Measurements from ENCODE around the gene BABAM2. TPM values are rescaled to one million over a fixed set of nuclear protein-coding genes. Genes with fewer than 3 reads are reported as not detected.

BABAM2 gene
- total and polyA plus RNA-seq, 2 experiments from 2014 or later, result 35.2 to 46.1 TPM

- H3K27me3 ChIP-seq (replicated peaks; ENCODE audit: insufficient read depth), result no peaks in the 10 kb centered on the region
- H4K20me1 ChIP-seq (ENCODE audit: insufficient read depth), result no peaks in the 10 kb centered on the region
- no peak overlapping the region for H3K4me3 ChIP-seq
- no peak overlapping the region for H3K9ac ChIP-seq
- in situ Hi-C loops (cut with MboI), result no loop called here
- H3K79me2 ChIP-seq (ENCODE audit: insufficient read depth), result no peaks in the 10 kb centered on the region; the same call in 1 of the 2 replicates
- DNase-seq, result no peak
- H3K4me2 ChIP-seq (ENCODE audit: unreplicated experiment), result no peak overlapping the region
- H3K4me1 ChIP-seq (ENCODE audit: insufficient read depth), result no peaks in the 10 kb centered on the region
- H3K9me2 ChIP-seq (ENCODE audit: insufficient read depth), result no peaks in the 10 kb centered on the region
- TF ChIP-seq EZH2phosphoT487 (IDR thresholded peaks at IDR 0.05; ENCODE audit: insufficient read depth, low read depth) (no peak), EZH2 (IDR thresholded peaks at IDR 0.05; ENCODE audit: insufficient read depth, poor library complexity, severe bottlenecking) (no peak)
- no peaks in the 10 kb centered on the region for H3K9me3 ChIP-seq (ENCODE audit: low read depth)
- no peaks in the 10 kb centered on the region for H3F3A ChIP-seq (ENCODE audit: insufficient read depth)
- 0 out of 2 replicates have a peak, but pooled peaks cover 4% of the 10 kb centered on the region for H3K36me3 ChIP-seq (ENCODE audit: low read depth)
- 96 to 97% methylated on average over 4 of the region's 4 CpGs for WGBS, 2 experiments (ENCODE audit: low coverage in 1 of 2, low lambda C conversion rate in 2 of 2, missing lambda C conversion rate in 2 of 2)
- H2AFZ ChIP-seq, result no peak overlapping the region
- no peak overlapping the region for H3K27ac ChIP-seq
Observed at GRCh38 chr2:27925766-27926472, 35.4 kb downstream of the BABAM2 start.

DNA sequence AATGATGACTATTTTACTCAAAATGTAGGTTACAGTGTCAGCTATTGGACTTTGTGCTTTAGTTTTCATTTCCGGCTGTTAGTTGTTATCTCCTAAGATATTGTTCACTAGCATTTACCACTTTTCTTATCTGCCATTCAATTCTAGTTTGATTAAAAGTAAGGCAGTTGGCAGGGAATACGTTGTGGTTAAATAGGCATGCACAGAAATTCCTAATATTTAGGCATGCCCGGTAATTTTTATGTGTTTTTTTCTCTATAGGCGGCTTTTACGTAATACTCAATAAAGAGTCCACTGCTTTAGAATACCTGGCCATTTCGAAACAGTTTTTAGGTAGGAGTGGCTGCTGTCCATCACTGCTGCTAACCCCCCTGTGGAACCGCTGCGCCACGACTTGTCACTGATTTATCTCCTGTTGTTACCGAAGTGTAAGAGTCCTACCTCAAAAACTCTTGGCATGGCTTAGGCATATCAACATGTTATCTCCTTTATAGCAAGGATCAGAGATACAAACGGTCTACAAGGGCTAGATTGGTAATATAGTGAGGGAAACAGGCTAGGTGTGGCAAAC is 39.5 kb downstream of the BABAM2 start:
- in situ Hi-C loops (cut with MboI), result no loop called here

DNA sequence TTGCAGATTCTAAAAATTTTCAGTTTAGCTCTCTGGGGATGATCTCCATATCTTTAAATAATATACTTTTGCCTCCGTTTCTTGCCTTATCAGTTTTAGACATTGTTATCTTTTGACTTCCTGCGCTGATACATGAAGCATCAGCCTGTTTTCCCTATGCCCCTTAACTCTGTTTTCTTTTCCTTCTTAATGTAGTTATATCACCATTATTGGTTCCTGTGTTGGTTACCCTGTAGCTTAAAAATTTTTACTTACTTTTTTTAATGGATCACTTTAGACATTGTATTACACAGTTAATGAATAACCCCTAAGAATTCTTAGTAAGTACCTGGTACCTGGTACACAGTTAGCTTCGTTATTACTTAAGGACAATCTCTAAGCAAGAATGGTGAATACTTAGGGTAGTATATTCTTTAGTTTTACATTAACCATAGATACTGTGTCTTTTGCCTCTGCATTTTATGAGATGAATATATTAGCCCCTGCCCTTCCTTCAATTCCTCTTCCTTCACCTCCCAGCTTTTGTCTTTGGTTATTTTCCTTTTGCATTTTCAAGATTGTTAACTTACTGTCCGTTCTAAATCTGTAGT is 40.9 kb downstream of the BABAM2 start:
- 93 to 96% methylated on average over 4 of the region's 4 CpGs for WGBS, 2 experiments (ENCODE audit: low coverage in 1 of 2, low lambda C conversion rate in 2 of 2, missing lambda C conversion rate in 2 of 2)
- Histone ChIP-seq H2AFZ (no peak overlapping the region), H3F3A (ENCODE audit: insufficient read depth) (no peaks in the 10 kb centered on the region), H3K9me3 (ENCODE audit: low read depth) (no peaks in the 10 kb centered on the region), H3K79me2 (ENCODE audit: insufficient read depth) (no peaks in the 10 kb centered on the region), H4K20me1 (ENCODE audit: insufficient read depth) (no peaks in the 10 kb centered on the region), H3K9ac (no peak overlapping the region), H3K27me3 (replicated peaks; ENCODE audit: insufficient read depth) (no peaks in the 10 kb centered on the region), H3K4me1 (ENCODE audit: insufficient read depth) (peaks cover 11% of the 10 kb centered on the region; the same call in 1 of the 2 replicates), H3K4me2 (ENCODE audit: unreplicated experiment) (no peak overlapping the region), H3K4me3 (no peak overlapping the region), H3K27ac (no peak overlapping the region), H3K9me2 (ENCODE audit: insufficient read depth) (no peaks in the 10 kb centered on the region), H3K36me3 (ENCODE audit: low read depth) (0 out of 2 replicates have a peak, but pooled peaks cover 5% of the 10 kb centered on the region)
- DNase-seq, result no peak
- TF ChIP-seq EZH2 (IDR thresholded peaks at IDR 0.05; ENCODE audit: insufficient read depth, poor library complexity, severe bottlenecking) (no peak), EZH2phosphoT487 (IDR thresholded peaks at IDR 0.05; ENCODE audit: insufficient read depth, low read depth) (no peak)
- in situ Hi-C loops (cut with MboI), result no loop called here

More for the DNA sequence above, 39.5 kb downstream of the BABAM2 start:
- no peak overlapping the region for H3K9ac ChIP-seq
- no peak overlapping the region; the same call in 1 of the 2 replicates for H2AFZ ChIP-seq
- H4K20me1 ChIP-seq (ENCODE audit: insufficient read depth), result no peaks in the 10 kb centered on the region
- H3K4me1 ChIP-seq (ENCODE audit: insufficient read depth), result peaks cover 11% of the 10 kb centered on the region; the same call in 1 of the 2 replicates
- H3K4me2 ChIP-seq (ENCODE audit: unreplicated experiment), result no peak overlapping the region
- 70 to 73% methylated on average over 11 of the region's 11 CpGs for WGBS, 2 experiments (ENCODE audit: low coverage in 1 of 2, low lambda C conversion rate in 2 of 2, missing lambda C conversion rate in 2 of 2)
- no peaks in the 10 kb centered on the region for H3K9me3 ChIP-seq (ENCODE audit: low read depth)
- DNase-seq, result no peak
- H3K9me2 ChIP-seq (ENCODE audit: insufficient read depth), result no peaks in the 10 kb centered on the region
- no peak overlapping the region for H3K4me3 ChIP-seq
- no peaks in the 10 kb centered on the region for H3K27me3 ChIP-seq (replicated peaks; ENCODE audit: insufficient read depth)
- H3K79me2 ChIP-seq (ENCODE audit: insufficient read depth), result no peaks in the 10 kb centered on the region
- H3K27ac ChIP-seq, result no peak overlapping the region
- no peaks in the 10 kb centered on the region for H3F3A ChIP-seq (ENCODE audit: insufficient read depth)
- H3K36me3 ChIP-seq (ENCODE audit: low read depth), result 0 out of 2 replicates have a peak, but pooled peaks cover 5% of the 10 kb centered on the region
- TF ChIP-seq EZH2phosphoT487 (IDR thresholded peaks at IDR 0.05; ENCODE audit: insufficient read depth, low read depth) (no peak), EZH2 (IDR thresholded peaks at IDR 0.05; ENCODE audit: insufficient read depth, poor library complexity, severe bottlenecking) (no peak)

DNA sequence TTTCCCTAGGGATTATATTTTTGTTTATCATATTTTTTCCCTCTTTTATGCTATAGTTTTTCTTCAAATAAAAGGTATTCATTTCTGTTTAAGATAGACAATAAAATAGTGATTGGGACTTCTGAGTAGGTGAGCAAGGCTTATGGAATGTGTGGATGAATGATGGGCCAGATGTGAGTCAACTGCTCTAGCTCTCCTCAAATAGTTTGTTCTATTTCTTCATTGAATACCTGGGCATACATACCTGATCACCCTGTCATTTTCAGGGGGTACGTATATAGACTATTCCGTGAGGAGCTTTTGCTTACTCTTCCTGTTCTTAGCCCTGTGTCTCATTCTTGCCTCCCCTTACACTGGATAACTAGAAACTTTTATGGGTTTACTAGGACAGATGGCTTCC is 41.9 kb downstream of the BABAM2 start:
- H3K9ac ChIP-seq, result no peak overlapping the region
- no peak overlapping the region for H2AFZ ChIP-seq
- WGBS, 2 experiments (ENCODE audit: low coverage in 1 of 2, low lambda C conversion rate in 2 of 2, missing lambda C conversion rate in 2 of 2), result 76 to 91% methylated on average over 2 of the region's 2 CpGs
- H3K4me2 ChIP-seq (ENCODE audit: unreplicated experiment), result no peak overlapping the region
- H3K27me3 ChIP-seq (replicated peaks; ENCODE audit: insufficient read depth), result no peaks in the 10 kb centered on the region
- H3K4me3 ChIP-seq, result no peak overlapping the region
- TF ChIP-seq EZH2phosphoT487 (IDR thresholded peaks at IDR 0.05; ENCODE audit: insufficient read depth, low read depth), result no peak
- TF ChIP-seq EZH2 (IDR thresholded peaks at IDR 0.05; ENCODE audit: insufficient read depth, poor library complexity, severe bottlenecking), result no peak
- H3K9me2 ChIP-seq (ENCODE audit: insufficient read depth), result no peaks in the 10 kb centered on the region
- in situ Hi-C loops (cut with MboI), result no loop called here
- peaks cover 11% of the 10 kb centered on the region; the same call in 1 of the 2 replicates for H3K4me1 ChIP-seq (ENCODE audit: insufficient read depth)
- H3K36me3 ChIP-seq (ENCODE audit: low read depth), result 0 out of 2 replicates have a peak, but pooled peaks cover 5% of the 10 kb centered on the region
- no peak overlapping the region for H3K27ac ChIP-seq
- no peaks in the 10 kb centered on the region for H3F3A ChIP-seq (ENCODE audit: insufficient read depth)
- DNase-seq, result peak; percentile 57
- H3K9me3 ChIP-seq (ENCODE audit: low read depth), result no peaks in the 10 kb centered on the region
- no peaks in the 10 kb centered on the region for H4K20me1 ChIP-seq (ENCODE audit: insufficient read depth)
- H3K79me2 ChIP-seq (ENCODE audit: insufficient read depth), result no peaks in the 10 kb centered on the region
